K562 treated with DMSO at 1 percent for 4 hours (cell line): Measurements from ENCODE around the gene NUDT14. TPM values are rescaled to one million over a fixed set of nuclear protein-coding genes. Genes with fewer than 3 reads are reported as not detected.

Source experiments
- total RNA-seq: library from RNA; unstranded; fragments of 300-600 nt; gene quantifications from 2 replicates; pipeline ENCODE4 v1.2.3, GENCODE V29; 2022; ENCODE audit not compliant: insufficient read depth

NUDT14 gene
- 20.7 and 45.7 TPM in 2 replicates for total RNA-seq

DNA sequence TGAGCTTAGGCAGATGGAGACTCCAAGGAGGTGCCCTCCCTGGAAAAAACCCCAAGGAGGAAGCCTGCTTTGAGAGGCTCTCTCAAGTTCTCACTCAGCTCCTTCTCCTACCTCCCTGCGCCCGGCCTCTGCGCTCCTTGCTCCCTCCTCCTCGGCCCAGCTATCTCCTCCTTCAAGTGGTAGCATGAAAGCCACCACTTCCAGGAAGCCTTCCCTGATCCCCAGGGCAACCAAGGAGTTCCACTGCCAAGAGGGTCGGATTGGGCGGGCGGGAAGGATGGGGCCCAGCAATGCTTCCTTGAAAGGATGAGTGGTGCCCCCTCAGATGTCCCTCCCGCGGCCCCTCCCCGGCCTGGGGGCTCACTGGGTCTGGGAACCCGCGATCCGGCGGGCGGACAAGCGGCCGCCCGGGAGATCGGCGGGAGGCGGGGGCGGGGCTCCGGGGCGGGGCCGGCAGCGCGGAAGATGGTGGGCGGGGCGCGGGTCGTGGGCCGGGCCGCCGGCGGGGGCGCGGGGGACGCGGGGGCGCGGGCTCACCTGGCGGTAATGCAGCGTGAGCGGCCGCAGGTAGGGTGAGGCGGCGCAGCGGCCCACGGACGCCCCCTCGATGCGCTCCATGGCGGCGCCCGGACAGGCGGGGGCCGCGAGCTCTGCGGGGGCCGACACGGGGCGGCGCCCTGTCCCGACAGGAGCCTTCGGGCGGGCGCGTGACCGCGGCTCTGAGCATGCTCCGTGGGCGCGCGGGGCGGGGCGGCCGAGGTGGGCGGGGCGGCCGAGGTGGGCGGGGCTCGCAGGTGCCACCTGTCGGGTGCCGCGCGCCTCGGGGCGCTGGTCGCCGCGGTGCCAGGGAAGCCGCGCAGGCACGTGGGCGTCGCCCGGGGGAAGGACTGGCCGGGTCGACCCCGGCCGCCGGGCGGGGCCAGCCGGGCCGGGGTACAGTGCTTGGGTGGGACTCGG lies at the start of gene NUDT14:
NUDT14 (minus strand) TSS at position 721 of the 957 bp plus-strand sequence; CDS start at position 618, 103 bp downstream.

DNA sequence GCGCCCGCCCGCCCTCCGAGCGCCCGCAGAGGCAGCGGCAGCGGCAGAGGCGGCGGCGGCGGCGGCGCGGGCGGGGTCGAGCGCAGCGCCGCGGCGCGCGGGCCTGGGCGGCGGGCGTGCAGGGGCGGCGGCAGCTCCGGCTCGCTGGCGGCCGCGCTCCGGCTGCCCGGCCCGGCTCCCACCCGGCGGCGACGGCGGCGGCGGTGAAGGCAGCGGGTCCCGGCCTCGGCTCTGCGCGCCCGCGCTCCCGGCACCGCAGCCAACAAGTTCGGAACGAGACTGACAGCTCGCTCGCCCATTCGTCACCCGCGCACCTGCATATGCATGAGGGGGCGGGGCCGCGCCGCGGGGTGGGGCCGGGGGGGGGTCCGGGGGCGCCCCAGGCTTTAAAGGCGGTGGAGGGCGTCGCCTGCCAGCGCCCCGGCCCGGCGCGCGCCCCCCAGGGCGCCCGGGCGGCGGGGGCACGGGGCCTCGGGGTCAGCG lies 12.6 kb downstream of the NUDT14 start, which contains the start of gene JAG2:
JAG2 (minus strand) TSS at position 281 of the 483 bp plus-strand sequence. CDS start 356 bp downstream, outside the sequence.

Other genes with a start within 250 kb of the NUDT14 start
- 0.12 TPM in 1 of 2 replicates, not detected in the other for gene AHNAK2, start 202.9 kb downstream of the NUDT14 start, total RNA-seq
- gene CLBA1, start 195.5 kb downstream of the NUDT14 start, total RNA-seq = 1.5 and 1.7 TPM in 2 replicates
- gene CDCA4, start 160.2 kb downstream of the NUDT14 start, total RNA-seq = 29.5 and 31.6 TPM in 2 replicates
- gene GPR132, start 115.9 kb downstream of the NUDT14 start, total RNA-seq = 1.8 and 2.3 TPM in 2 replicates
- gene JAG2, start 12.5 kb downstream of the NUDT14 start, total RNA-seq = 9.5 and 16.0 TPM in 2 replicates
- gene BTBD6, start 67.2 kb upstream of the NUDT14 start, total RNA-seq = not detected in 2 replicates
- 19.5 and 24.6 TPM in 2 replicates for gene BRF1, start 119.7 kb upstream of the NUDT14 start, total RNA-seq
- 18.3 and 21.3 TPM in 2 replicates for gene PACS2, start 133.4 kb upstream of the NUDT14 start, total RNA-seq
- 0.30 TPM in 1 of 2 replicates, not detected in the other for gene TEX22, start 217.2 kb upstream of the NUDT14 start, total RNA-seq
- 72.7 and 94.9 TPM in 2 replicates for gene MTA1, start 238.5 kb upstream of the NUDT14 start, total RNA-seq